HFF-Myc (cell line): ENCODE results near the gene MOV10L1.

Source experiments
- DNase-seq: peaks from one replicate; pipeline ENCODE4 v3.0.0-alpha.2; 2011; ENCODE audit warnings: low read depth; ENCODE audit errors: extremely low read depth
- H3K4me3 ChIP-seq: replicated peaks from 2 replicates; pipeline ENCODE4 v1.5.1; 2011; ENCODE audit warnings: low read depth, mild to moderate bottlenecking, control low read depth, low read length
- TF ChIP-seq, protein P1 (sequence below): IDR thresholded peaks from 2 replicates; pipeline ENCODE4 v1.5.1; 2012; ENCODE audit warnings: mild to moderate bottlenecking, low read depth, low read length, control low read depth; ENCODE audit errors: missing control alignments

The MOV10L1 gene

GRCh38 chr22:50053861-50054260 is 35.9 kb upstream of the MOV10L1 start:
- no peak for DNase-seq
- no peak overlapping the region for H3K4me3 ChIP-seq
- TF ChIP-seq, protein P1, sequence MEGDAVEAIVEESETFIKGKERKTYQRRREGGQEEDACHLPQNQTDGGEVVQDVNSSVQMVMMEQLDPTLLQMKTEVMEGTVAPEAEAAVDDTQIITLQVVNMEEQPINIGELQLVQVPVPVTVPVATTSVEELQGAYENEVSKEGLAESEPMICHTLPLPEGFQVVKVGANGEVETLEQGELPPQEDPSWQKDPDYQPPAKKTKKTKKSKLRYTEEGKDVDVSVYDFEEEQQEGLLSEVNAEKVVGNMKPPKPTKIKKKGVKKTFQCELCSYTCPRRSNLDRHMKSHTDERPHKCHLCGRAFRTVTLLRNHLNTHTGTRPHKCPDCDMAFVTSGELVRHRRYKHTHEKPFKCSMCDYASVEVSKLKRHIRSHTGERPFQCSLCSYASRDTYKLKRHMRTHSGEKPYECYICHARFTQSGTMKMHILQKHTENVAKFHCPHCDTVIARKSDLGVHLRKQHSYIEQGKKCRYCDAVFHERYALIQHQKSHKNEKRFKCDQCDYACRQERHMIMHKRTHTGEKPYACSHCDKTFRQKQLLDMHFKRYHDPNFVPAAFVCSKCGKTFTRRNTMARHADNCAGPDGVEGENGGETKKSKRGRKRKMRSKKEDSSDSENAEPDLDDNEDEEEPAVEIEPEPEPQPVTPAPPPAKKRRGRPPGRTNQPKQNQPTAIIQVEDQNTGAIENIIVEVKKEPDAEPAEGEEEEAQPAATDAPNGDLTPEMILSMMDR: no peak

DNA sequence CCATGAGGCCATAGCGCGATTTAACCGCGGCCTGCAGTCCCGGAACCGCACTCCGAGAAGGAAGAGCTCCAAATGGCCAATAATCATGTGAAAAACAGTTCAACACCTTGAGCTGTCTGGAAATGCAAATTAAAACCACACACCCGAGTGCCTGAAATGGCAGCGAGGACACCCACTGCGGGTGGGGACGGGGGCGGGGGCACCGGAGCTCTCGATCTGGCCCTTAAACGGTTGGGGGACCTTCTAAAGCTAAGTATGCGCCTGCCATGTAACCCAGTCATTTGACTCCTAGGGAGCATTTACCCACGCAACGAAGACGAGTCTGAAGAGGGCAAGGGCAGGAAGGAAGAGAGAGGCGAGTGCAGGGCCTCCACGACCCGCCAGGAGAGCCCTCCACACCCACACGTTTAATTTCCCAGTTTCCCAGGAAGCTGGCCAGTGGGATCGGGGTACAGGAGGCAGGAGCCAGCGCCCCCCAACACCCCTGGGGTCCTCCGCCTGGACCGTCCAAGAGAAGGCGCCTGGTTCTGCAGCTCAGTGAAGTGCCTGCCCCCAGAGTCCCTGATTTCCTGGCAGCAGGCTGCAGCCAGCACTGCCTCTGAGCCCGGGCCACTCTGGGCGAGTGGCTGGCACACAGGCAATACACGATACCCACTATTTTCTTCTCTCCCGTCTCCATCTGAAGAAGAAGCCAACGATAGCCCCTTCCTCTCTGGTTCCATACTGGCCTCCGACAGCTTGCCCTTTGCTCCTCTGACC is 33.4 kb upstream of the MOV10L1 start:
- no peak for DNase-seq
- H3K4me3 ChIP-seq: no peak overlapping the region
- TF ChIP-seq, protein P1: no peak

DNA sequence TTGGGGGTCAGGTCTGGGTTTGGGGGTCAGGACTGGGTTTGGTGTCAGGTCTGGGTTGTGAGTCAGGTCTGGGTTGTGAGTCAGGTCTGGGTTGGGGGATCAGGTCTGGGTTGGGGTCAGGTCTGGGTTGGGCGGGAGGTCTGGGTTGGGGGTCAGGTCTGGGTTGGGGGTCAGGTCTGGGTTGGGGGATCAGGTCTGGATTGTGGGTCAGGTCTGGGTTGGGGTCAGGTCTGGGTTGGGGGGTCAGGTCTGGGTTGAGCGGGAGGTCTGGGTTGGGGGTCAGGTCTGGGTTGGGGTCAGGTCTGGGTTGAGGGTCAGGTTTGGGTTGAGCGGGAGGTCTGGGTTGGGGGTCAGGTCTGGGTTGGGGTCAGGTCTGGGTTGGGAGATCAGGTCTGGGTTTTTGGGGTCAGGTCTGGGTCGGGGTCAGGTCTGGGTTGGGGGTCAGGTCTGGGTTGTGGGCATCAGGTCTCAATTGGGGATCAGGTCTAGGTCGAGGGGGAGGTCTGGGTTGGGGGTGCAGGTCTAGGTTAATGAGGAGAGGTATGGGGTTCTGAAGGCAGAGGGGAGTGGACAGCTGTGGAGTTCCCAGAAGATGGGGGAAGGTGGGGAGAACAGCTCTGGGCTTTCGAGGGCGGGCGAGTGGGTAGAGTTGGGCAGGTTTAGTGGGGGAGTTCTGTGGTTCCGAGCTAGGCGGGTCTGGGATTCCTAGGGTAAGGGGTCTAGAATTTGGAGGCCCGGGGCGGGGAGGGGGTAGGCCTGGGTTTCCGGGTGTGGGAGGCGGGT is 32.3 kb upstream of the MOV10L1 start:
- TF ChIP-seq, protein P1: no peak
- no peak overlapping the region for H3K4me3 ChIP-seq
- no peak for DNase-seq

- DNase-seq: no peak
- no peak within 1 kb of the TSS for H3K4me3 ChIP-seq
- TF ChIP-seq, protein P1: no peak
Measured at GRCh38 chr22:50058061-50058905, 31.5 kb upstream of the MOV10L1 start, which contains the start of gene TTLL8. Gene TTLL8, minus strand, starts transcription at chr22:50058298.

DNA sequence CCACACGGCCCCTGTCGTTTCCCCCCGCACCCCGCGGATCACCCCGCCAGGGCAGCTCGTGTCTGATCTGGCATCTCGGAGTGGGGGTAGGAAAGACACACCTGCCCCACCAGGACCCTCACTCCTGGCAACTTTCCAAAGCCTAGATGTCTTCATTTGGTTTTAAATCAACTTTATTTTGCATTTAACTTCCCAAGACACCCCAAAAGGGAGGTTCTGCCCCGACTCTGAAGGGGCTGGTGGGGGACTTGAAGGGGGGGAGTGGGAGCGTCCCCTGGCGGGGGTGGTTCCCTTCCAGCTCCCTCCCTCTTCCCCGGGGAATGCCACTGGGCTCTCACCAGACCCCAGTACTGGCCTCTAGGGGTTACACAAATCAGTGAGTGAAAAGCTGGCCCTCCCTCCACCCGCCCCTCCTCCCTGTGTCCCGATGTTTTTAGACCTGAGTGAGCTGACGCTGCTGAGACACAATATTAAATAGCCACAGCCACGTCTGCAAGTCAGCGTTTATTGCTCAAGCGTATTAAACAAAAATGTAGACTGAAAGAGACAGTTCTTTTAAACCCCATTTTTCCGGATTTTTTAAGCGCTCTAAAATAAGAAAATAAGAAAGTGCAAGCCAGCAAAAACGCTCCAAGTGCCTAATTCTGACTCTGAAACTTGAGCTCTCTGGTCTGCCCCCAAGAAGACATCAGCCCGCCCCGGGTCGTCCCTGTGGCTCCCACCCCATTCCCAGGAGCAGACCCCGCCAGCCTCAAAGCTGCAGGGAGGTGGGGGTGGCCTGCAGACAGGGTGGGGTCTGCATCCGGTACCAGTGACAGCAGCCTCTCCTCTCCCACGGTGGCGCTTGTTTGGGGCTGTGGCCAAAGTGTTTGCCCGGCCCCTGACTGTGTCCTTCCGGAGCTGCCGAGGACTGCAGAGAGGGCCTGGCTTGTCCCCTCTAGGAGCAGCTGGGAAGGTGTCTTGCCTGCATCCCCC is 30.6 kb upstream of the MOV10L1 start:
- no peak overlapping the region for H3K4me3 ChIP-seq
- DNase-seq: no peak
- TF ChIP-seq, protein P1: no peak

DNA sequence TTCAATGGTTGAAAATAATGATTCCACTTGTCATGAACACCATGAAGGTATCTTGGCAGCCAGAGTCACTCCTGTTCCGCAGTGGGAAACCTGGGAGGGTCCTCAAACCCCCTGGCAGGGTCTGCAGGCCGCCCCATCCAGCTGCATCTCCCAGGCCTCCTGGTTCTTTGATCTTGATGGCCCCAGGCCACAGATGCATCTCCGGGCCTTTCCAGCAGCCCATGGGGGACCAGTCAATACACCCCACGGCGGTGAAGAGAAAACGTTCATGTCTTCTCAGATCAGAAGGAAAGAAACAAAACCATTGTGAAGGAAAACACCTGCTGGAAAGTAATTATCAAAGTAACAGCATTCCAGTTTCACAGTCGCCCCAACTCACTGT is 29.9 kb upstream of the MOV10L1 start:
- no peak overlapping the region for H3K4me3 ChIP-seq
- no peak for DNase-seq
- TF ChIP-seq, protein P1: no peak
